MM.1S (cell line): ENCODE data around the gene SMYD5.
"Not testable (repeated sequence)": the region's sequence is repeated elsewhere in the genome, so short reads cannot be mapped to it uniquely, and the experiment has no call there.

Experiments used
- DNase-seq: peaks from one replicate; pipeline ENCODE4 v3.0.0-alpha.2; 2015
- H2AFZ ChIP-seq: fragments of 300-600 bp; sonication (generic); 2 replicates; pipeline ENCODE4 v1.6.0; 2016; ENCODE audit warnings: antibody characterized with exemption, low read length
- H3F3A ChIP-seq: fragments of 300-600 bp; sonication (generic); 2 replicates; pipeline ENCODE4 v1.6.1; 2016; ENCODE audit warnings: mild to moderate bottlenecking, antibody characterized with exemption, low read length, moderate library complexity, mixed read lengths; ENCODE audit not compliant: insufficient read depth
- H3K27ac ChIP-seq: fragments of 300-600 bp; sonication (generic); 2 replicates; pipeline ENCODE4 v1.5.1; 2016; ENCODE audit warnings: mild to moderate bottlenecking, low read length
- H3K27me3 ChIP-seq: fragments of 300-600 bp; sonication (generic); replicated peaks from 2 replicates; pipeline ENCODE4 v1.6.0; 2016; ENCODE audit warnings: low read length; ENCODE audit not compliant: insufficient read depth
- H3K36me3 ChIP-seq: fragments of 300-600 bp; sonication (generic); replicated peaks from 2 replicates; pipeline ENCODE4 v1.6.1; 2016; ENCODE audit warnings: mild to moderate bottlenecking, low read length, mixed read lengths; ENCODE audit not compliant: insufficient read depth
- H3K4me1 ChIP-seq: fragments of 300-600 bp; sonication (generic); 2 replicates; pipeline ENCODE4 v1.6.1; 2016; ENCODE audit warnings: low read length, mixed read lengths
- H3K4me2 ChIP-seq: fragments of 300-600 bp; sonication (generic); 2 replicates; pipeline ENCODE4 v1.6.0; 2016; ENCODE audit warnings: low read depth, low read length
- H3K4me3 ChIP-seq: fragments of 300-600 bp; sonication (generic); 2 replicates; pipeline ENCODE4 v1.5.1; 2016; ENCODE audit warnings: low read length, mixed read lengths
- H3K79me2 ChIP-seq: fragments of 300-600 bp; sonication (generic); 2 replicates; pipeline ENCODE4 v1.6.1; 2016; ENCODE audit warnings: mixed run types, low read length, mixed read lengths
- H3K9ac ChIP-seq: fragments of 300-600 bp; sonication (generic); 2 replicates; pipeline ENCODE4 v1.6.1; 2016; ENCODE audit warnings: low read length, mixed read lengths
- H3K9me2 ChIP-seq: fragments of 300-600 bp; sonication (generic); replicated peaks from 2 replicates; pipeline ENCODE4 v1.6.1; 2016; ENCODE audit warnings: mild to moderate bottlenecking, low read length, mixed read lengths; ENCODE audit not compliant: insufficient read depth
- H3K9me3 ChIP-seq: fragments of 300-600 bp; sonication (generic); replicated peaks from 2 replicates; pipeline ENCODE4 v1.6.1; 2016; ENCODE audit warnings: mild to moderate bottlenecking, low read length, mixed read lengths; ENCODE audit not compliant: insufficient read depth
- H4K20me1 ChIP-seq: fragments of 300-600 bp; sonication (generic); 2 replicates; pipeline ENCODE4 v1.6.1; 2016; ENCODE audit warnings: mild to moderate bottlenecking, low read length, moderate library complexity, mixed read lengths; ENCODE audit not compliant: insufficient read depth
- CTCF ChIP-seq: fragments of 300-600 bp; sonication (generic); IDR thresholded peaks from 2 replicates; pipeline ENCODE4 v1.5.1; 2016; ENCODE audit warnings: antibody characterized with exemption, low read length, mixed read lengths
- EZH2 ChIP-seq: fragments of 300-600 bp; sonication (generic); optimal IDR thresholded peaks from 2 replicates; pipeline ENCODE3; 2017; ENCODE audit warnings: low read depth, mild to moderate bottlenecking, antibody characterized with exemption, low read length, mixed read lengths
- EZH2phosphoT487 ChIP-seq: fragments of 300-600 bp; sonication (generic); IDR thresholded peaks from 2 replicates; pipeline ENCODE4 v1.6.1; 2018; ENCODE audit warnings: antibody characterized with exemption, low read length

SMYD5 gene

GRCh38 chr2:73214120-73215035, at the start of gene SMYD5:
TSS of gene SMYD5 (plus strand) at chr2:73214245. CDS start at chr2:73214267, 22 bp downstream.
- peak; percentile 88 for DNase-seq
- Histone ChIP-seq H3K36me3 (no peaks in the 10 kb centered on the region; the same call in 1 of the 2 replicates), H3K27me3 (no peaks in the 10 kb centered on the region), H3K4me3 (peak within 1 kb of the TSS; percentile 97), H3K4me2 (peak within 1 kb of the TSS; percentile 96), H3K27ac (peak within 1 kb of the TSS; percentile 41; the same call in 1 of the 2 replicates), H4K20me1 (no peaks in the 10 kb centered on the region), H3K9me2 (no peaks in the 10 kb centered on the region), H3F3A (0 out of 2 replicates have a peak, but pooled peaks cover 4% of the 10 kb centered on the region), H3K9me3 (no peaks in the 10 kb centered on the region), H3K9ac (peak within 1 kb of the TSS; percentile 90), H3K4me1 (peaks cover 7% of the 10 kb centered on the region; the same call in 1 of the 2 replicates), H3K79me2 (peaks cover 40% of the 10 kb centered on the region), H2AFZ (peak within 1 kb of the TSS; percentile 92)
- TF ChIP-seq EZH2 (no peak), CTCF (no peak), EZH2phosphoT487 (no peak)

DNA sequence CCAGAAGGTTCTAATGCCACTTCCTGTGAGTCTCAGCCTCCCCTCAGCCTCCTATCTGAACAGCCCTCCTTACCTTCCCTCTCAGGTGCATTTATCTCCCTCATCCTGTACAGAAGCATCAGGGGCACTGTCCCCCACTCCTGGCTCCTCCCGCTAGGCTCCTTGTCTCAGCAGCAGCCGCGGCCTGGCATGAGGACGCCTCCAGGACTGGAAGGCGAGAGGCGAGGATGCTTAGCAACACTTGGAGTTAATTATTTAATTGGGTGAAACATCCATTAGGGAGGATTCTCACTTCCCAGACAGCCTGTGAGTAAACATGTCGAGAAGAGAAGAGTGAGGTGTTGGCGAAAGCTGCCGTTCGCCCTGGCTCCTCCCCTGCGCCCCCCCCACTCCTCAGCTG, 48.1 kb upstream of the SMYD5 start:
- not testable (repeated sequence) for H3K36me3 ChIP-seq, DNase-seq

GRCh38 chr2:73166813-73167212, 47.2 kb upstream of the SMYD5 start:
- not testable (repeated sequence) for H3K9me3 ChIP-seq, H3F3A ChIP-seq, H3K9ac ChIP-seq, H3K36me3 ChIP-seq, H3K4me3 ChIP-seq, DNase-seq, H3K79me2 ChIP-seq, H3K9me2 ChIP-seq, H3K27me3 ChIP-seq, H3K27ac ChIP-seq, H3K4me1 ChIP-seq, H2AFZ ChIP-seq, H4K20me1 ChIP-seq, H3K4me2 ChIP-seq

More for the DNA sequence above, 48.1 kb upstream of the SMYD5 start:
- not testable (repeated sequence) for H3F3A ChIP-seq, H3K27me3 ChIP-seq, H3K9me3 ChIP-seq, H2AFZ ChIP-seq, H3K9ac ChIP-seq, H3K4me1 ChIP-seq, H3K4me3 ChIP-seq, H3K9me2 ChIP-seq, H3K27ac ChIP-seq, H3K4me2 ChIP-seq, H3K79me2 ChIP-seq, H4K20me1 ChIP-seq

DNA sequence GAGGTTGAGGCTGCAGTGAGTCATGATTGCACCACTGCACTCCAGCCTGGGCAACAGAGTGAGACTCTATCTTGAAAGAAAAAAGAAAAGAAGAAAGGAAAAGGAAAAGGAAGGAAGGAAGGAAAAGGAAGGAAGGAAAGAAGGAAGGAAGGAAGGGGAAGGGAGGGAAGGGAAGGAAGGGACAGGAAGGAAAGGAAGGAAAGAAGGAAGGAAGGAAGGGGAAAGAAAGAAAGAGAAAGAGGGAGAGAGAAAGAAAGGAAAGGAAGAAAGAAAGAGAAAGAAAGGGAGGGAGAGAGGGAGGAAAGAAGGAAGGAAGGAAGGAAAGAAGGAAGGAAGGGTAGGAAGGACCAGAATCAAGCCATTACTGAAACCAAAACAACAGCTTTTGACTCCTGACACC, 45.7 kb upstream of the SMYD5 start:
- not testable (repeated sequence) for H4K20me1 ChIP-seq, H3K79me2 ChIP-seq

DNA sequence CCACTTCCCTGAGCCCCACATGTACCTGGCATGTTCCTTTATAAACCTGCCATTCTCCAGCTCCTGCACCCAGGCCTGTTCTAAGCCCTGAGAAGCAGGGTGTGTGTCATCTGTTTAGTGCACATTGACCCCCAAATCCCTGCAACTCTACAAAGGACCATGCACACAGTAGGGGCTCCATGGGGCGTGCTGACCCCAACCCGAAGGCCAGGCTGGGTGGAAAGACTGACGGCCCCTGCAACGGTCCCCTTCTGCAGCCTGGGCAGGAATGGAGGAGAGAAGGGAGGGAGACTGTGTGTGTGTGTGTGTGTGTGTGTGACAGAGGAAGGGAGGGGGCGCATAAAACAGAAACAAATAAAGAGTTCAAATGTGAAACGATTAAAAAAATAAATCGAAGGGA, 43.7 kb upstream of the SMYD5 start:
- not testable (repeated sequence) for H3K27me3 ChIP-seq, H3K9ac ChIP-seq, H4K20me1 ChIP-seq, H3K4me2 ChIP-seq, H3F3A ChIP-seq, H3K4me3 ChIP-seq, H3K36me3 ChIP-seq, H3K9me3 ChIP-seq, H3K27ac ChIP-seq, H3K79me2 ChIP-seq, H3K4me1 ChIP-seq, H2AFZ ChIP-seq, H3K9me2 ChIP-seq, DNase-seq

More for the DNA sequence above, 45.7 kb upstream of the SMYD5 start:
- not testable (repeated sequence) for H3K36me3 ChIP-seq, H3K9ac ChIP-seq, H3K4me3 ChIP-seq, DNase-seq, H3K4me1 ChIP-seq, H3K27ac ChIP-seq, H3K4me2 ChIP-seq, H3K9me2 ChIP-seq, H3K27me3 ChIP-seq, H3K9me3 ChIP-seq, H3F3A ChIP-seq, H2AFZ ChIP-seq
